GM12873 (cell line): ENCODE measurements around the gene TNFRSF11A.

ENCODE experiments used
- CTCF ChIP-seq: IDR thresholded peaks from 2 replicates; pipeline ENCODE4 v1.5.1; 2012; ENCODE audit warnings: low read depth, mild to moderate bottlenecking, moderate library complexity, low read length, control low read depth; ENCODE audit not compliant: insufficient read depth; ENCODE audit errors: missing control alignments

The TNFRSF11A gene

GRCh38 chr18:62361288-62361687 lies 36.2 kb downstream of the TNFRSF11A start:
- no peak for TF ChIP-seq CTCF

- TF ChIP-seq CTCF: no peak
These were observed 39.4 kb downstream of the TNFRSF11A start for GRCh38 chr18:62364558-62364957.

- no peak for TF ChIP-seq CTCF
These were observed 40.3 kb downstream of the TNFRSF11A start for GRCh38 chr18:62365420-62365819.

GRCh38 chr18:62366992-62367391 lies 41.9 kb downstream of the TNFRSF11A start:
- no peak for TF ChIP-seq CTCF

GRCh38 chr18:62368100-62368499 lies 43.0 kb downstream of the TNFRSF11A start:
- no peak for TF ChIP-seq CTCF

- peak; percentile 15 for TF ChIP-seq CTCF
These were observed 44.1 kb downstream of the TNFRSF11A start for GRCh38 chr18:62369129-62369644.

- no peak for TF ChIP-seq CTCF
These were observed 45.3 kb downstream of the TNFRSF11A start for GRCh38 chr18:62370366-62370765.

- no peak for TF ChIP-seq CTCF
These were observed 46.3 kb downstream of the TNFRSF11A start for GRCh38 chr18:62371436-62371835.
